ENCODE measurements around the gene C20orf173.
"Not testable (repeated sequence)": the region's sequence is repeated elsewhere in the genome, so short reads cannot be mapped to it uniquely, and the experiment has no call there.

Gene C20orf173, protein sequence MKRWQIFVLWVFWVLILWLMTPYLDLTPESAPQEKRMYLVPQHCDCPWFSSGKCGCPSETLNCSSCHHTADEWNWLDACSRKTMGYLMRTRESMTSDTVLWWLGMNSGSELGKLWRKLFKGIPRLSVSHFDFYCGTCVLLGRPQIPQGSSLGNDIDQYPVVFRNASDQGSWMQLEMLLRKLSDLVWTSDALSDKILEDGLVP

GRCh38 chr20:35529552-35529951 lies at the start of gene C20orf173:
C20orf173 (minus strand) TSS chr20:35529652; CDS start chr20:35529373, 279 bp downstream.
- DNase-seq (ENCODE audit: low read depth) = no peak

DNA sequence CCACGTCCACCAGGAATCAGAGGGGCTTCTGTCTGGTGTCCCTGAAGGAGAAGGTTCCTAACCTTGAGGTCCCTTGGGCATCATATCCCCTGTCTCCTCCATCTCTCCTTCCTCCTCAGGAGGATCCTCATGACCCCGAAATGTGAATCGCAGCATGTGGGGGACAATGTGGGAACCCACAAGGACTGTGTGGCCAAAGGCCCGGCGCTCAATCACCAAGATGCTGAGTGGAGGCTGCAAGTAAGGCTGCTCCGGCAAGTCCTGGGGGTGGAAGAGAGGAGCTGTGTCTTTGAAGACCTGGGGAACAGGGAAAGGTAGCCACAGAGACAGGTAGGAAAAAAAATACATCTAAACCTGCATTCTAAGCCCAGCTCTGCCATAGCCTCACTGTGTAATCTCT lies 49.7 kb upstream of the C20orf173 start:
- no peak for DNase-seq (ENCODE audit: low read depth)

- no peak for DNase-seq (ENCODE audit: low read depth)
Observed at GRCh38 chr20:35578469-35578868, 49.0 kb upstream of the C20orf173 start.

- no peak for DNase-seq (ENCODE audit: low read depth)
Observed at GRCh38 chr20:35576816-35577215, 47.4 kb upstream of the C20orf173 start.

- DNase-seq (ENCODE audit: low read depth) = no peak
Observed at GRCh38 chr20:35575958-35576357, 46.5 kb upstream of the C20orf173 start.

DNA sequence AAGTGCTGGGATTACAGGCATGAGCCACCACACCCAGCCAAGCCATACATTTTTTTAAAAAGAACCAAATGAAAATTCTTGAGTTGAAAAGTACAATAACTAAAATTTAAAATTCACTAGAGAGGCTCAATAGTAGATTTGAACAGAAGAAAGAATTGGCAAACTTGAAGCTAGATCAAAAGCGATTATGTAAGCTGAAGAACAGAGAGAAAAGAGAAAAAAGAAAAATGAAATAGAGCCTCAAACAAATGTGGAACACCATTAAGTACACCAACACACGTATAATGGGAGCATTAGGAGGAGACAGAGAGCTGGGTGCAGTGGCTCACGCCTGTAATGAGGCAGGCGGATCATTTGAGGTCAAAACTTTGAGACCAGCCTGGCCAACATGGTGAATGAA lies 43.4 kb upstream of the C20orf173 start:
- DNase-seq (ENCODE audit: low read depth) = no peak

DNA sequence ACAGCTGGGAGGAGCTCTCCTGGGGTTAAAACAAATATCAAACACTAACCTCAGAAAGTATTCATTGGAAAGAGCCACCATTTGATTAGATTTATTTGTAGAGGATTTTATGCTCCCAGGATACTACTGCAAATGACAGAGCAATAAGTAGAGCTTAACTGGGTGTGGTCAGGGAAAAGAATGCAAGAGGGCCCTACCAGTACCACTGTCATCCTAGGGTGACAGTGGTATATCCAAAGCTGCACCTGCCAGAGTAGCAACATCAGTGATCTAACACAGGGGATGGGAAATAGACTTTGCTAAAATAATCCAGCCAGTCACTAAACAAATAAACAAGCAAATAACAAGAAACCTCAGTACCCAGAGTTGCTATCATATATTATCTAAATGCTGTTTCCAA lies 42.1 kb upstream of the C20orf173 start:
- DNase-seq (ENCODE audit: low read depth) = no peak

GRCh38 chr20:35568645-35569044 lies 39.2 kb upstream of the C20orf173 start:
- DNase-seq (ENCODE audit: low read depth) = no peak

DNA sequence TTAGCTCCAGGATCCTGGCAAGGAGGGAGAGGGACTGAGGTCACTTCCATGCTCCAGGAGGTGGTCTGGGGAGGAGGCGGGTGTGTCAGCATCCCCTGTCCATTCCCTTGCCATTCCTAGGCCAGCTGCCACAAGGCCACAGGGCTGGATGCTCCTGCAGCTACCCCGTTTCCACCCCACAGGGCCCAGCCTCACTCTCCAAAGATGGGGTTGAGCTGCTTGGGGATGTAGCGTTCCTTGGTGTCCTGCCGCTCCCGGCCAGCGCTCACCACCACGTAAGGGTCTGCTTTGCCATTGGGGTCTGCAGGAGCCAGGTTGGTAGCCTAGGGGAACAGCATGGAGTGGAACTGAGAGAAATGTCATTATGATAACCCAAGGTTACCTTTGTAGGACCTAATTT lies 35.5 kb upstream of the C20orf173 start:
- no peak for DNase-seq (ENCODE audit: low read depth)

GRCh38 chr20:35563834-35564233 lies 34.4 kb upstream of the C20orf173 start:
- DNase-seq (ENCODE audit: low read depth) = no peak

GRCh38 chr20:35562541-35563110 lies 33.2 kb upstream of the C20orf173 start:
- DNase-seq (ENCODE audit: low read depth) = no peak

GRCh38 chr20:35561671-35562070 lies 32.2 kb upstream of the C20orf173 start:
- no peak for DNase-seq (ENCODE audit: low read depth)

- peak; percentile 4 for DNase-seq (ENCODE audit: low read depth)
Observed at GRCh38 chr20:35561268-35561667, 31.8 kb upstream of the C20orf173 start.

- no peak for DNase-seq (ENCODE audit: low read depth)
Observed at GRCh38 chr20:35560541-35560940, 31.1 kb upstream of the C20orf173 start.

DNA sequence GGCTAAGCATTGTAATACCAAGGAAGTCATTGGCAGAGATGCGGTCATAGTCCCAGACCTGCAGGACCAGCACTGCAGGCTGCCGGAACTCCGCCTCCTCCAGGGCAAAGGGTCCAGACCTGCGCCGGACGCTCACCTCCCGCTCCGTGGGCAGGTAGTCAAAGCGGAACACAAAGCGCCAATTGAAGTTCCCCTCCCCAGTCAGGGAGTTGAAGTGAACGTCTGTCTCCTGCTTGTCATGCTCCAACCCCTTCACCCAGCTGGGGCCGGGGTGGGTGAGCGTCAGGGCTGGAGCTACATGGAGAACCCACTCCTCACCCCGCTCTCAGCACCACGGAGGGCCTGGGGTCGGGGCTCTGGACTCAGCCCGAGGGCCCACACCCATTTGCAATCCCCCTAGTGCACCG lies 30.7 kb upstream of the C20orf173 start:
- no peak for DNase-seq (ENCODE audit: low read depth)

DNA sequence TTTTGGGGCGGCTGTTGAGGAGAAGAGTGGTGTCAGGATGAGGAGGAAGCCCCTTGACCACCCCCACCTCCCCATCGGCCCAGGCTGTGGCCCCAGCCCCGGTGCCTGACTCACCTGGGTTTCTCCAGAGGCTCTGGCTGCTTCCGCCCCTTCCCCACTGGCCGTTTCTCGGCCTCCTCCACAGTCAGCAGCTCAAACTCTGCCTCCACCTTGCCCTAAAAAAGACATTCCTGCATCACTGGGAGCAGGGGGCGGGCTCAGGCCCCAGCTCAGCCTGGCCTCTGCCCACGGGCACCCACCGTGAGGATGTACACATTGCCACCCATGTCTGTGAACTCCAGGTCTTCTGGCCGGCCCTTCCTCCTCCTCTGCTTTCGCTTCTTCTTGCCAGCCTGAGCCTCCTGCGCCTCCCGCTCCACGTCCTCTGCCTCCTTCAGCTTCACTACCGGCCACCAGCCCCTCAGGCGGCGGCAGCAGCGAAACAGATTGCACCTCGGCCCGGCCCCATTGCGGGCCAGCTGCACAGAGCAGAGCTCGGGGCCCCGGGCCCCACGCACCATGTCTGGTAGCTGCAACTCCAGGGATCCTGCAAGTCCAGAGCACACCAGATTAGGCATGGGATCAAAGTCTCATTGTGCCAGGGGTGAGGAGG lies 29.7 kb upstream of the C20orf173 start:
- DNase-seq (ENCODE audit: low read depth) = no peak

DNA sequence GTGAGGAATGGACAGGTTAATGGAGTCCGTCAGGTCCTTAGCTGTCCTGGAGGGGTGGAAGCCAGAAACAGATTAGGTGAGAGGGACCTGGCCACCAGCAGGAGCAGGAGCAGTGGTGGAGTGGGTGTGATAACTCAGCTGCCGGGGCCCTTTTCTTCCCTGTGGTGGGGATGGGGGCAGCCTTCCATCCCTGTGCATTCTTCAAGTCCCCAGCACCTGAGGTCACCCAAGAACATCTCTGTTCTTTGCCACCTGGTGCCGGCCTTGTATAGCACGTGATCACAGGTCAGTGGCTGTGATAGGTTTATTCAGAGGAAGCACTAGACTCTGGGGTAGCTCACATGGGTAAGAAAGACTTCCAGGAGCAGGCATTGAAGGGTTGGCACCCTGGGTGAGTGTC lies 29.0 kb upstream of the C20orf173 start:
- no peak for DNase-seq (ENCODE audit: low read depth)

- no peak for DNase-seq (ENCODE audit: low read depth)
Observed at GRCh38 chr20:35556871-35557270, 27.4 kb upstream of the C20orf173 start.

DNA sequence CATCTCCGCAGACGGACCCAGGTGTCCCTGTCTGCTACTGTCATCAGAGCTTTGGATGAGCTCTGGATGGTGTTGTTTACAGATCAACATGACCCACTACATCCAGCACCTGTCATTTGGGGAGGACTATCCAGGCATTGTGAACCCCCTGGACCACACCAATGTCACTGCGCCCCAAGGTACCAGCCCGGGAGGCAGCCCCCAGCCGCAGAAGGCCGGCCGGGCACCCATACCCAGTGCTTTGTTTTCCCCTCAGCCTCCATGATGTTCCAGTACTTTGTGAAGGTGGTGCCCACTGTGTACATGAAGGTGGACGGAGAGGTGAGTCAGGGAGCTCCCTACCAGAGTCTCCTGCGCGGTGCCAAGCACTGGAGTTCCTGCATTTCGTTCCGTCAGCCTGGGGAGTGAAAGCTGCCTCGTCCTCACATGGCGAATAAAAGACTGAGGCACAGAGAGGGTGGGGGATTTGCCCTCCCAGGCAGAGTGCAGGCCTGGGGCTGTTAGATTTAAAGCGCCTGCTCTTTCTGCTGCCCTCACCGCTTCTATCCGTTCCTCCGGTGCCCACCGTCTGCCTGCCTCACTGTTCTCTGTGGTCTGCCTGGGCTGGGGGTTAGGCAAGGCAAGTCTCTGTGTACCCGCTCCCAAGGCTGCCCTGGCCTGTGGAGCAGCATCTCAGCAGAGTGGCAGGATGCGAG lies 26.6 kb upstream of the C20orf173 start:
- no peak for DNase-seq (ENCODE audit: low read depth)

- DNase-seq (ENCODE audit: low read depth) = not testable (repeated sequence)
Observed at GRCh38 chr20:35555461-35555860, 26.0 kb upstream of the C20orf173 start.

DNA sequence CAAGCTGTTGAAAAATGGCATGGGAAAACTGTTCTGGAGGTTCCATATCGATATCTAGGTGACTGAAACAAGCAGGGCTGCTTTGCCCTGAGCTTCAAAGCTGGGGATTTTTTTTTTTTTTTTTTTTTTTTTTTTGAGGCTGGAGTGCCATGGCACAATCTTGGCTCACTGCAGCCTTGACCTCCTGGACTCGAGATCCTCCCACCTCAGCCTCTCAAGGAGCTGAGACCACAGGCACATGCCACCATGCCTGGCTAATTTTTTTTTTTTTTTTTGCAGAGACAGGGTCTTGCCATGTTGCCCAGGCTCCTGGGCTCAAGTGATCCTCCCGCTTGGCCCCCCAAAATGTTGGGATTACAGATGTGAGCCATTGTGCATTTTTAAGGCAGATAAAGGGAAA lies 23.5 kb upstream of the C20orf173 start:
- no peak for DNase-seq (ENCODE audit: low read depth)

GRCh38 chr20:35551503-35551902 lies 22.1 kb upstream of the C20orf173 start:
- no peak for DNase-seq (ENCODE audit: low read depth)

DNA sequence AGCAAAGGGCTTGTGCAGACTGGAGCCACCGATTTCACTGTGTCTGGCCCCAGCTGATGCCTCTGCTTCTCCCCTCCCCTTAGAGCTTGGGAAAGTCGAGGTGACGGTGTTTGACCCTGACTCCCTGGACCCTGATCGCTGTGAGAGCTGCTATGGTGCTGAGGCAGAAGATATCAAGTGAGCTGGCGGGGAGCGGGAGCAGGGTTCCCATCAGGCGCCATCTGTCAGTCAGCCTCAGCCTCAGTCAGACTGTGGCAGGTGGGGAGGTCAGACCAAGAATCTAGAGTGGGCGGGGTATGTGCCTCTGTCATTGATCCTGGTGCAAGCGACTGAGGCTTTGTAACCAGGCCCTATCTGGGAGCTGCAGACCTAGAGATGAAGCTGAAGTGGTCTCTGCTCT lies 17.9 kb upstream of the C20orf173 start:
- no peak for DNase-seq (ENCODE audit: low read depth)

Data from HS-5 (cell line).